ELF-1 (cell line): Measurements from ENCODE around the gene ELK4.

ENCODE experiments used
- DNase-seq: peaks from one replicate; pipeline ENCODE4 v3.0.0-alpha.2; 2016; ENCODE audit warnings: low read depth, low spot score

Gene ELK4

GRCh38 chr1:205631768-205632668 lies at the start of gene ELK4:
TSS of gene ELK4 (minus strand) at chr1:205632011. CDS start at chr1:205623882, 8,129 bp downstream.
- DNase-seq: peak; percentile 98

- no peak for DNase-seq
Measured at GRCh38 chr1:205681364-205681763, 49.6 kb upstream of the ELK4 start.

- no peak for DNase-seq
Measured at GRCh38 chr1:205680073-205680851, 48.5 kb upstream of the ELK4 start, which contains the start of gene SLC45A3. TSS of gene SLC45A3 (minus strand) at chr1:205680509. CDS start at chr1:205664656, 15,853 bp downstream.

GRCh38 chr1:205678286-205679111 lies 46.7 kb upstream of the ELK4 start:
- no peak for DNase-seq

GRCh38 chr1:205677167-205677566 lies 45.4 kb upstream of the ELK4 start:
- no peak for DNase-seq

- DNase-seq: no peak
Measured at GRCh38 chr1:205676597-205676996, 44.8 kb upstream of the ELK4 start.

GRCh38 chr1:205676002-205676401 lies 44.2 kb upstream of the ELK4 start:
- no peak for DNase-seq

GRCh38 chr1:205675247-205675646 lies 43.4 kb upstream of the ELK4 start:
- no peak for DNase-seq

- no peak for DNase-seq
Measured at GRCh38 chr1:205672970-205673369, 41.2 kb upstream of the ELK4 start.

GRCh38 chr1:205672395-205672889 lies 40.6 kb upstream of the ELK4 start:
- no peak for DNase-seq

- peak; percentile 89 for DNase-seq
Measured at GRCh38 chr1:205670611-205671430, 39.0 kb upstream of the ELK4 start.

GRCh38 chr1:205670150-205670446 lies 38.3 kb upstream of the ELK4 start:
- DNase-seq: no peak

GRCh38 chr1:205669341-205670149 lies 37.7 kb upstream of the ELK4 start:
- no peak for DNase-seq

- DNase-seq: no peak
Measured at GRCh38 chr1:205668951-205669340, 37.1 kb upstream of the ELK4 start.

- DNase-seq: peak; percentile 76
Measured at GRCh38 chr1:205667909-205668643, 36.3 kb upstream of the ELK4 start.

GRCh38 chr1:205666372-205667166 lies 34.8 kb upstream of the ELK4 start:
- DNase-seq: no peak

- DNase-seq: no peak
Measured at GRCh38 chr1:205665201-205666045, 33.6 kb upstream of the ELK4 start.
